Prostate gland (tissue), 2 donors: ENCODE data around the gene WNT11. TPM values are rescaled to one million over a fixed set of nuclear protein-coding genes. Genes with fewer than 3 reads are reported as not detected.
A peak's percentile ranks its signal among the peaks of the same experiment; 100 is the strongest.

ENCODE experiments used
- DNase-seq: peaks from one replicate; pipeline ENCODE4 v3.0.0-alpha.2; 2019; ENCODE audit warnings: low spot score
- H3K27ac ChIP-seq, 2 donors: fragments of 200-600 bp; sonication (generic); 2 replicates each; pipeline ENCODE4 v1.5.1; 2017 to 2019
- H3K27me3 ChIP-seq: fragments of 200-600 bp; sonication (generic); replicated peaks from 2 replicates; pipeline ENCODE4 v1.5.1; 2019; ENCODE audit not compliant: insufficient read depth
- H3K36me3 ChIP-seq, 2 donors: fragments of 200-600 bp; sonication (generic); 1 replicate in 1 of 2; 2 replicates in 1 of 2; pipeline versions ENCODE4 v1.5.1 to v1.8.1; 2017 to 2019
- H3K4me1 ChIP-seq: fragments of 200-600 bp; sonication (generic); replicated peaks from 2 replicates; pipeline ENCODE4 v1.5.1; 2019
- H3K4me3 ChIP-seq, 2 donors: fragments of 200-600 bp; sonication (generic); 2 replicates each; pipeline ENCODE4 v1.5.1; 2017 to 2019
- H3K9me3 ChIP-seq: fragments of 200-600 bp; sonication (generic); 2 replicates; pipeline ENCODE4 v1.5.1; 2017
- CTCF ChIP-seq, 4 experiments: fragments of 200-600 bp in 2 of 4; fragments of 450-650 bp in 2 of 4; sonication (generic) in 2 of 4; IDR thresholded peaks; 1 replicate in 3 of 4; 2 replicates in 1 of 4; pipeline ENCODE4 v1.5.1; 2016 to 2019; ENCODE audit warnings: antibody characterized with exemption in 4 of 4, mild to moderate bottlenecking in 2 of 4, moderate library complexity in 2 of 4
- POLR2A ChIP-seq: fragments of 450-650 bp; IDR thresholded peaks from one replicate; pipeline ENCODE4 v1.6.1; 2016; ENCODE audit warnings: antibody characterized with exemption, mild to moderate bottlenecking
- POLR2AphosphoS5 ChIP-seq: sonication (generic); formaldehyde crosslinking; IDR thresholded peaks from one replicate; pipeline ENCODE4 v1.6.1; 2017; ENCODE audit warnings: antibody characterized with exemption
- WGBS: methylation state at CpG from one replicate; pipeline ENCODE4 v1.1.5; 2018; 5-methylcytosine and 5-hydroxymethylcytosine counted together
- intact Hi-C: fragments of 100-400 bp; cut with DNase I; formaldehyde crosslinking; loops from one replicate; pipeline ENCODE4 v1.14.2; 2022
- total RNA-seq, 2 donors: library from RNA; depleted of rRNA; stranded (reverse); fragments of >200 nt; gene quantifications; one replicate each; pipeline ENCODE4 v1.1.0, GENCODE V29; 2016

The WNT11 gene
- total RNA-seq = 1 to 10 TPM; 4.1 to 9.3 TPM

DNA sequence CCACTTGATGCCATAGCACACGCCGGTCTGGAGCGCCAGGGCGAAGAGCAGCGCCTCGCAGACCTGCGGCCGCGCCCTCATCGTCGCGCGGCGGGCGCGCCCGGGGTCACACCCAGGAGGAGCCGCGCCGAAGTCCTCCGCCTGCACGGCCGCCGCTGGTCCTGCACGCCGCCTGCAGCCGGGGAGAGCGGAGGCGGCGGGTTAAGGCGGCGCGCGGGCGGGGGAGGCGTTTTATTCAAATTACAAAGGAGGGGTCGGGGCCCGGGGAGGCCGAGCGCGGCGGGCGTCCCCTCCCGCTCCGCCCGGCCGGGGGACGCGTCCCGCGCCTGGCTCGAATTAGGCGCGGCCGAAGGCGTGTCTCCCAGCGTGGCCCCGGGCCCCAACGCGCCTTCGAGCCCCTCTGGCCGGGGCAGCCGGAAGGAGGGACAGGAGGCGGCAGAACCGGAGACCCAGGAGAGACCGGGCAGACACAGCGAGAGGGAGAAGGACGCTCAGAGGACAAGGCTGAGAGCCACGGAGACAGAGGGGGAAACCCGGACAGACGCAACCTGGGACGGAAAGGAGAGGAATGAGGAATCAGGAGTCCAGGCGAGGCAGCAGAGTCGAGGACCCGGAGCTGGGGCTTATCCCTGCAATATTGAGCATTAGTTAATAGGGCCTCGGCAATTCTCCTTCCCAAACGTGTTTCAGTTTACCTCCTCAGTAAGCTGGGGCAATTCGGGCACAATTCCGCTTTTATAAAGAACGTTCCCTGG lies at the start of gene WNT11:
WNT11 (minus strand) TSS at position 176 of the 755 bp plus-strand sequence; CDS start at position 81, 95 bp downstream.
- peaks cover 12% of the 10 kb centered on the region for H3K4me1 ChIP-seq
- H3K4me3 ChIP-seq = peak within 1 kb of the TSS; percentile 36 to 41
- H3K36me3 ChIP-seq = no peaks in the 10 kb centered on the region
- peak within 1 kb of the TSS in 1 of 2 donors; percentile 33 for H3K27ac ChIP-seq
- H3K9me3 ChIP-seq = no peaks in the 10 kb centered on the region
- intact Hi-C loops = loop anchor here (2.0 to 10.0 kb wide), 4 partner anchors 112 to 309 kb away; partner anchors contain the start of gene EMSY
- no peaks in the 10 kb centered on the region for H3K27me3 ChIP-seq
- TF ChIP-seq POLR2AphosphoS5 (no peak), CTCF (IDR thresholded peaks at IDR 0.05) (peak in 1 of 4 experiments; percentile 13), POLR2A (no peak)
- WGBS = under 1% methylated on average over 78 of the region's 80 CpGs
- DNase-seq = peak; percentile 52

GRCh38 chr11:76253416-76253815 lies 47.1 kb upstream of the WNT11 start:
- Histone ChIP-seq H3K4me1 (no peaks in the 10 kb centered on the region), H3K27ac (no peak overlapping the region), H3K4me3 (no peak overlapping the region), H3K36me3 (no peaks in the 10 kb centered on the region), H3K9me3 (no peaks in the 10 kb centered on the region), H3K27me3 (no peaks in the 10 kb centered on the region)
- 81% methylated on average over 9 of the region's 9 CpGs for WGBS
- TF ChIP-seq POLR2AphosphoS5 = no peak
- no peak for TF ChIP-seq CTCF (IDR thresholded peaks at IDR 0.05)
- TF ChIP-seq POLR2A = no peak
- no peak for DNase-seq
- intact Hi-C loops = no loop called here

- H3K4me3 ChIP-seq = no peak overlapping the region
- TF ChIP-seq POLR2AphosphoS5 = no peak
- no peak for TF ChIP-seq POLR2A
- TF ChIP-seq CTCF (IDR thresholded peaks at IDR 0.05) = no peak
- DNase-seq = no peak
- no peak overlapping the region for H3K27ac ChIP-seq
- intact Hi-C loops = no loop called here
- H3K9me3 ChIP-seq = no peaks in the 10 kb centered on the region
- H3K27me3 ChIP-seq = no peaks in the 10 kb centered on the region
- no peaks in the 10 kb centered on the region for H3K36me3 ChIP-seq
- WGBS = 57% methylated on average over 9 of the region's 9 CpGs
- no peaks in the 10 kb centered on the region for H3K4me1 ChIP-seq
Observed at GRCh38 chr11:76252631-76253070, 46.3 kb upstream of the WNT11 start.

DNA sequence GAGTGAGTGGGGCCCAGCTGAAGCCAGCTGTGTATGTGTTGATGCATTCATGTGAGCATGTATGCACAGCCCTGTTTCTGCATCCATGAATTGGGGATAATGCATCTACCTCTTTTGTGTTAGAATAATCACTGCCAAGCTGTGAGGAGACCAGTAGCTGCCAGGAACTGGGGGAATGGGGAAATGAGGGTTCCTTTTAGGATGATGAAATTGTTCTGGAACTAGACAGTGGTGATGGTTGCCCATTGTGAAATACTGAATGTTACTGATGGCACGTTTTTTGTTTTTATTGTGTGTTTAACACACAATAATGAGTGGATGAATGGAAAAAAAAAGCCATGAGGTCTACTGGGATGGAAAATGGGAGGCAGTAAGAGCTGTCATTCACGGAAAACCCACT lies 45.3 kb upstream of the WNT11 start:
- no peaks in the 10 kb centered on the region for H3K9me3 ChIP-seq
- no peaks in the 10 kb centered on the region for H3K27me3 ChIP-seq
- no peaks in the 10 kb centered on the region for H3K4me1 ChIP-seq
- H3K36me3 ChIP-seq = no peaks in the 10 kb centered on the region
- TF ChIP-seq POLR2A = no peak
- no peak for TF ChIP-seq POLR2AphosphoS5
- no peak for TF ChIP-seq CTCF (IDR thresholded peaks at IDR 0.05)
- WGBS = 21% methylated on average over 2 of the region's 2 CpGs
- H3K4me3 ChIP-seq = no peak overlapping the region
- H3K27ac ChIP-seq = no peak overlapping the region
- intact Hi-C loops = no loop called here
- DNase-seq = no peak

GRCh38 chr11:76251226-76251575 lies 44.9 kb upstream of the WNT11 start:
- 94% methylated on average over 3 of the region's 3 CpGs for WGBS
- Histone ChIP-seq H3K27ac (no peak overlapping the region), H3K9me3 (no peaks in the 10 kb centered on the region), H3K4me1 (no peaks in the 10 kb centered on the region), H3K27me3 (no peaks in the 10 kb centered on the region), H3K36me3 (no peaks in the 10 kb centered on the region), H3K4me3 (no peak overlapping the region)
- intact Hi-C loops = no loop called here
- no peak for TF ChIP-seq POLR2A
- no peak for TF ChIP-seq CTCF (IDR thresholded peaks at IDR 0.05)
- TF ChIP-seq POLR2AphosphoS5 = no peak
- no peak for DNase-seq
